ENCODE measurements around the gene GABRB1.

GABRB1 gene

GRCh38 chr4:47221721-47222120 lies 190.4 kb downstream of the GABRB1 start:
- Histone ChIP-seq H3K27ac (no peak overlapping the region), H3K4me3 (no peak overlapping the region)
- TF ChIP-seq, protein P1, sequence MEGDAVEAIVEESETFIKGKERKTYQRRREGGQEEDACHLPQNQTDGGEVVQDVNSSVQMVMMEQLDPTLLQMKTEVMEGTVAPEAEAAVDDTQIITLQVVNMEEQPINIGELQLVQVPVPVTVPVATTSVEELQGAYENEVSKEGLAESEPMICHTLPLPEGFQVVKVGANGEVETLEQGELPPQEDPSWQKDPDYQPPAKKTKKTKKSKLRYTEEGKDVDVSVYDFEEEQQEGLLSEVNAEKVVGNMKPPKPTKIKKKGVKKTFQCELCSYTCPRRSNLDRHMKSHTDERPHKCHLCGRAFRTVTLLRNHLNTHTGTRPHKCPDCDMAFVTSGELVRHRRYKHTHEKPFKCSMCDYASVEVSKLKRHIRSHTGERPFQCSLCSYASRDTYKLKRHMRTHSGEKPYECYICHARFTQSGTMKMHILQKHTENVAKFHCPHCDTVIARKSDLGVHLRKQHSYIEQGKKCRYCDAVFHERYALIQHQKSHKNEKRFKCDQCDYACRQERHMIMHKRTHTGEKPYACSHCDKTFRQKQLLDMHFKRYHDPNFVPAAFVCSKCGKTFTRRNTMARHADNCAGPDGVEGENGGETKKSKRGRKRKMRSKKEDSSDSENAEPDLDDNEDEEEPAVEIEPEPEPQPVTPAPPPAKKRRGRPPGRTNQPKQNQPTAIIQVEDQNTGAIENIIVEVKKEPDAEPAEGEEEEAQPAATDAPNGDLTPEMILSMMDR (IDR thresholded peaks at IDR 0.05): no peak
- no peak for DNase-seq (ENCODE audit: low spot score)

- TF ChIP-seq, protein P1 (IDR thresholded peaks at IDR 0.05): no peak
- no peak for DNase-seq (ENCODE audit: low spot score)
- Histone ChIP-seq H3K4me3 (no peak overlapping the region), H3K27ac (no peak overlapping the region)
These were observed 190.9 kb downstream of the GABRB1 start for GRCh38 chr4:47222276-47222675.

DNA sequence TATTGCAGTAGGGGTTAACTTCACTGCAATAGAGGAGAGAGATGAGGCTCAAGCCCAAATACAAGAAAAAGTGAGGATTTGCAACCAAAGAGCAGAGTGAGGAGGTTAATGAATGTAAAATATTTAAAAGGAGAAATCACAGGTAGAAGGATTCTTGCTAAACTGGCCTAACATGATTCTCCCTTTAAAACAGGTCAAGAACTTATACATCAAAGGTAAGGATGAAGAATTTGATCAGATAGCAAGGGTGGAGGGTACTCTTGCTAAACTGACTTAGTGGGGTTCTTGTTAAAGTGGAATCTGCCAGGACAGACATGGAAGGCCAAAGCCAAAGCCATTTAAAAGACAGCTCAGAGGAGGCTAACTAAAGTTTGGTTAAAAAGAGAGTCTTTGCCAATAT lies 193.0 kb downstream of the GABRB1 start:
- Histone ChIP-seq H3K4me3 (no peak overlapping the region), H3K27ac (no peak overlapping the region)
- DNase-seq (ENCODE audit: low spot score): no peak
- TF ChIP-seq, protein P1 (IDR thresholded peaks at IDR 0.05): no peak

- Histone ChIP-seq H3K4me3 (no peak overlapping the region), H3K27ac (no peak overlapping the region)
- TF ChIP-seq, protein P1 (IDR thresholded peaks at IDR 0.05): no peak
- no peak for DNase-seq (ENCODE audit: low spot score)
These were observed 204.4 kb downstream of the GABRB1 start for GRCh38 chr4:47235721-47236120.

GRCh38 chr4:47238667-47239066 lies 207.3 kb downstream of the GABRB1 start:
- Histone ChIP-seq H3K27ac (no peak overlapping the region), H3K4me3 (no peak overlapping the region)
- no peak for DNase-seq (ENCODE audit: low spot score)
- TF ChIP-seq, protein P1 (IDR thresholded peaks at IDR 0.05): no peak

DNA sequence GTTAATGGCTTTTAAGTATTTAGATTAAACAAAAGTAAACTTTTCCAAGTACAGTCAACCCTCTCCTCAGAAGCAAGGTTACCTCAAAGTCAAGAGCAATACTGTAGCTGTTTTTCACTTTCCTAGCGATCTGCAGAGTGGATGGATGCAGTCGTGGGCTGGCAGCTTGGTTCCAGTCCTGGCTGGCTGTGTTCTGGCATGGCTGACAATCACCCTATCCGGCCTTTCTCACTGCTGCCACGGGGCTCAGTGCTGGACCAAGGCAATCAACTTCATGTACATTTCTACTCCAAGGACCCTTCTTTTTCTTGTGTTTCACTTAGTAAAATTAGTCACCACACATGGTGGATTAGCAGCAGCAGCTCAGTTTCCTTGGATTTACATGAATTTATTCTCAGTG lies 208.3 kb downstream of the GABRB1 start:
- Histone ChIP-seq H3K4me3 (no peak overlapping the region), H3K27ac (no peak overlapping the region)
- no peak for DNase-seq (ENCODE audit: low spot score)
- TF ChIP-seq, protein P1 (IDR thresholded peaks at IDR 0.05): no peak

- DNase-seq (ENCODE audit: low spot score): no peak
- Histone ChIP-seq H3K4me3 (no peak overlapping the region), H3K27ac (no peak overlapping the region)
- TF ChIP-seq, protein P1 (IDR thresholded peaks at IDR 0.05): no peak
These were observed 220.2 kb downstream of the GABRB1 start for GRCh38 chr4:47251348-47252135.

Data from coronary artery (tissue), 2 donors.